Measurements from ENCODE around the gene GFPT1. TPM values are rescaled to one million over a fixed set of nuclear protein-coding genes. Genes with fewer than 3 reads are reported as not detected.

The GFPT1 gene
- total and polyA plus RNA-seq, 8 donors: 4.1 to 107 (median 17.4) TPM

DNA sequence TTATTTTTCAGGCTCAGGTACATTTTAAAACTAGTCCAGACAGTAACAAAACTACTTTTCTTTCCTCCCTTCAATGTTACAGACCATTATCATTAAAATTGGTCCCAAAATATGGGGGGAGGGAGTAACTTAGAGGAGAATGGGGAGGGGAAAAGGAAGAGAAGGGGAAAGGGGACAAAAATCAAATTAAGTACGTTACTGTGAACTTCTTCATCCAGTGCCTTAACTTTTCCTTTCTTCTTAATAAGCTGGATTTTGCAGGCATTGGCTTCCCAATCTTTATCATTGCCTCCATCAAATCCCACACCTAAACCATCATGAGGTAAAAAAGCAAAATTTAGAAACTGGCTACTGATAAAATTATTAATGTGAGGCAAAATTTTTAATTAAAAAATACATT is 17.2 kb downstream of the GFPT1 start:
- peaks cover 0 to 5% (median under 1%) of the 10 kb centered on the region in 4 donors for H3K4me1 ChIP-seq
- DNase-seq: no peak
- no peaks in the 10 kb centered on the region for H3K27me3 ChIP-seq
- intact Hi-C loops (cut with DNase I; ENCODE audit: low total_unique reads): no loop called here
- no peaks in the 10 kb centered on the region for H3K9me3 ChIP-seq
- TF ChIP-seq, protein P1, sequence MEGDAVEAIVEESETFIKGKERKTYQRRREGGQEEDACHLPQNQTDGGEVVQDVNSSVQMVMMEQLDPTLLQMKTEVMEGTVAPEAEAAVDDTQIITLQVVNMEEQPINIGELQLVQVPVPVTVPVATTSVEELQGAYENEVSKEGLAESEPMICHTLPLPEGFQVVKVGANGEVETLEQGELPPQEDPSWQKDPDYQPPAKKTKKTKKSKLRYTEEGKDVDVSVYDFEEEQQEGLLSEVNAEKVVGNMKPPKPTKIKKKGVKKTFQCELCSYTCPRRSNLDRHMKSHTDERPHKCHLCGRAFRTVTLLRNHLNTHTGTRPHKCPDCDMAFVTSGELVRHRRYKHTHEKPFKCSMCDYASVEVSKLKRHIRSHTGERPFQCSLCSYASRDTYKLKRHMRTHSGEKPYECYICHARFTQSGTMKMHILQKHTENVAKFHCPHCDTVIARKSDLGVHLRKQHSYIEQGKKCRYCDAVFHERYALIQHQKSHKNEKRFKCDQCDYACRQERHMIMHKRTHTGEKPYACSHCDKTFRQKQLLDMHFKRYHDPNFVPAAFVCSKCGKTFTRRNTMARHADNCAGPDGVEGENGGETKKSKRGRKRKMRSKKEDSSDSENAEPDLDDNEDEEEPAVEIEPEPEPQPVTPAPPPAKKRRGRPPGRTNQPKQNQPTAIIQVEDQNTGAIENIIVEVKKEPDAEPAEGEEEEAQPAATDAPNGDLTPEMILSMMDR (IDR thresholded peaks at IDR 0.05): no peak
- no peak for TF ChIP-seq POLR2AphosphoS5 (IDR thresholded peaks at IDR 0.05)
- no peak for TF ChIP-seq EP300 (IDR thresholded peaks at IDR 0.05)
- TF ChIP-seq POLR2A (IDR thresholded peaks at IDR 0.05): no peak
- H3K36me3 ChIP-seq: peaks cover 54 to 94% (median 87%) of the 10 kb centered on the region in 4 donors
- no peak overlapping the region for H3K27ac ChIP-seq
- WGBS, 5 donors: 86 to 95% (median 90%) methylated on average over 1 of the region's 1 CpG
- H3K4me3 ChIP-seq: no peak overlapping the region

DNA sequence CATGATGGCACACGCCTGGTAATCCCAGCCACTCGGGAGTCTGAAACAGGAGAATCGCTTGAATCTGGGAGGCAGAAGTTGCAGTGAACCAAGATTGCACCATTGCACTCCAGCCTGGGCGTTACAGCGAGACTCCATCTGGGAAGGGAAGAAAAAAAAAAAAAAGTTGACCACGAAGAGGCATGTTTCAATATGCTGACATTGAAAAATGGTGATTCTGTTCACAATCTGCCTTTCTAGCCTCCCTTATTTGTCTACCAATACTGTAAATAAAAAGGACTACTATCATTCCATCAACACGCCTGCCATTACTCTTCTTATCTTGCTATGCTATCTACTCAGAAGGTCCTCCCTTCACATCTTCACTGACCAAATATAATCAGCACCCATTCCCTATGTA is 18.4 kb downstream of the GFPT1 start:
- H3K4me1 ChIP-seq: no peaks in the 10 kb centered on the region
- H3K4me3 ChIP-seq: no peak overlapping the region
- DNase-seq: no peak
- H3K27me3 ChIP-seq: no peaks in the 10 kb centered on the region
- H3K36me3 ChIP-seq: peaks cover 56 to 99% (median 98%) of the 10 kb centered on the region in 4 donors
- no peak overlapping the region for H3K27ac ChIP-seq
- TF ChIP-seq, protein P1 (IDR thresholded peaks at IDR 0.05): no peak
- TF ChIP-seq EP300 (IDR thresholded peaks at IDR 0.05): no peak
- no peak for TF ChIP-seq POLR2A (IDR thresholded peaks at IDR 0.05)
- no peak for TF ChIP-seq POLR2AphosphoS5 (IDR thresholded peaks at IDR 0.05)
- intact Hi-C loops (cut with DNase I; ENCODE audit: low total_unique reads): no loop called here
- 90 to 97% (median 93%) methylated on average over 7 of the region's 7 CpGs for WGBS, 5 donors
- H3K9me3 ChIP-seq: no peaks in the 10 kb centered on the region

DNA sequence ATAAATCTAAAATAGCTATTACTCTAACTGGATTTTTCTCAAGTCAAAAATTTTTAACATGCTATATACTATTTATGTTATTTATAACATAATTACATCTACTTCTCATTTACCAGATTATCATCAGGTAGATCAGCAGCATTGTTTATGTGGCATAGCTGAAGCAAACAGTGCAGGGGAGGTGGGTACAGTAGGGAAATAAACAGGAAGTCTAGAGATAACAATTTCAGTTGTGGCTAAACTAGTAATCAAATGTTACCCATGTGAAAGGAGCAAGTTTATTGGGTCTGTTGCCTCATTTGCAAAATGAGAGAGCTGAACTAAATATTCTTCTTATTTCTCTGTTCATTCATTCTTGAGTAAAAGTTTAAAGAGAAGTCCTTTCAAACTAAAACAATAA is 27.7 kb downstream of the GFPT1 start:
- H3K4me3 ChIP-seq: no peak overlapping the region
- peaks cover 59 to 100% (median 100%) of the 10 kb centered on the region in 4 donors for H3K36me3 ChIP-seq
- H3K9me3 ChIP-seq: no peaks in the 10 kb centered on the region
- no peak for TF ChIP-seq EP300 (IDR thresholded peaks at IDR 0.05)
- no peak for TF ChIP-seq POLR2AphosphoS5 (IDR thresholded peaks at IDR 0.05)
- TF ChIP-seq, protein P1 (IDR thresholded peaks at IDR 0.05): no peak
- no peak for TF ChIP-seq POLR2A (IDR thresholded peaks at IDR 0.05)
- no peaks in the 10 kb centered on the region for H3K27me3 ChIP-seq
- no peak for DNase-seq
- H3K4me1 ChIP-seq: peaks cover 0 to 20% (median 7%) of the 10 kb centered on the region in 4 donors
- intact Hi-C loops (cut with DNase I; ENCODE audit: low total_unique reads): no loop called here
- no peak overlapping the region for H3K27ac ChIP-seq

DNA sequence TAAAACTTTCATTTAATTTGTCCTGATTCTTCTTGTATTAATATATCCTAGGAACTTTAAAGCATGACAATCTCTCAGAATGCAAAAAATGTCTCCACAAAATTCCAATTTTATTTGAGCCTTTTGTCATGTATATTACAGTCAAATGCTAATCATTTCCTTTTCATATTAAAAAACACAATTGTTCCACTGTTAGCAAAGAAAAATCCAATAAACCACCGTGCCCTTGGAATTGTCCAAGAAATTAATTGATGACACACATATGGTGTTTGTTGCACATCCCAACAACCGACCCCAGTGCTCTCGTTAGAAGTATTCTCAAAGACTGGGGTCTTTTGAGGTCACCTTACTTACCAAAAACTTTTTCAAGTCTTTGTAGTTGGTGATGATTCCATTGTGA is 28.1 kb downstream of the GFPT1 start:
- TF ChIP-seq EP300 (IDR thresholded peaks at IDR 0.05): no peak
- no peak for TF ChIP-seq POLR2A (IDR thresholded peaks at IDR 0.05)
- TF ChIP-seq, protein P1 (IDR thresholded peaks at IDR 0.05): no peak
- no peak for TF ChIP-seq POLR2AphosphoS5 (IDR thresholded peaks at IDR 0.05)
- Histone ChIP-seq H3K27me3 (no peaks in the 10 kb centered on the region), H3K4me3 (no peak overlapping the region), H3K36me3 (peaks cover 61 to 100% (median 100%) of the 10 kb centered on the region in 4 donors), H3K4me1 (peaks cover 0 to 20% (median 7%) of the 10 kb centered on the region in 4 donors), H3K9me3 (no peaks in the 10 kb centered on the region), H3K27ac (no peak overlapping the region)
- WGBS, 5 donors: 64 to 71% (median 71%) methylated on average over 3 of the region's 3 CpGs
- intact Hi-C loops (cut with DNase I; ENCODE audit: low total_unique reads): no loop called here
- no peak for DNase-seq

Data from stomach (tissue), 9 donors.